Loucy (cell line): ENCODE results near the gene RAD51B.

Experiments used
- H2AFZ ChIP-seq: fragments of 200-600 bp; sonication (generic); 2 replicates; pipeline ENCODE4 v1.6.0; 2016; ENCODE audit warnings: antibody characterized with exemption, mild to moderate bottlenecking, low read length, moderate library complexity
- H3F3A ChIP-seq: fragments of 200-600 bp; 2 replicates; pipeline ENCODE4 v1.6.0; 2016; ENCODE audit warnings: antibody characterized with exemption, low read depth, mild to moderate bottlenecking
- H3K27me3 ChIP-seq: fragments of 200-600 bp; sonication (generic); 2 replicates; pipeline ENCODE4 v1.6.1; 2014; ENCODE audit warnings: low read length, mild to moderate bottlenecking; ENCODE audit not compliant: insufficient read depth, poor library complexity, severe bottlenecking
- H3K36me3 ChIP-seq: fragments of 200-600 bp; sonication (generic); 2 replicates; pipeline ENCODE4 v1.6.1; 2016; ENCODE audit warnings: low read length; ENCODE audit not compliant: insufficient read depth
- H3K4me1 ChIP-seq: fragments of 200-600 bp; sonication (generic); 2 replicates; pipeline ENCODE4 v1.5.1; 2014; ENCODE audit warnings: low read length, mild to moderate bottlenecking; ENCODE audit not compliant: insufficient read depth, poor library complexity, severe bottlenecking
- H3K4me2 ChIP-seq: fragments of 200-600 bp; sonication (generic); 2 replicates; pipeline ENCODE4 v1.6.0; 2014; ENCODE audit warnings: antibody characterized with exemption, low read length, low read depth, mild to moderate bottlenecking; ENCODE audit not compliant: poor library complexity, severe bottlenecking
- H3K4me3 ChIP-seq: fragments of 200-600 bp; sonication (generic); 2 replicates; pipeline ENCODE4 v1.5.1; 2014; ENCODE audit warnings: low read length, mild to moderate bottlenecking, mixed read lengths; ENCODE audit not compliant: poor library complexity, severe bottlenecking
- H3K79me2 ChIP-seq: fragments of 200-600 bp; sonication (generic); 2 replicates; pipeline ENCODE4 v1.6.1; 2014; ENCODE audit warnings: low read length; ENCODE audit not compliant: insufficient read depth
- H3K9ac ChIP-seq: fragments of 200-600 bp; sonication (generic); 2 replicates; pipeline ENCODE4 v1.6.0; 2014; ENCODE audit warnings: mild to moderate bottlenecking, low read depth, low read length, moderate library complexity; ENCODE audit not compliant: poor library complexity, severe bottlenecking
- H3K9me2 ChIP-seq: fragments of 200-600 bp; sonication (generic); replicated peaks from 2 replicates; pipeline ENCODE4 v1.6.1; 2016; ENCODE audit warnings: low read depth, low read length, mixed read lengths
- H3K9me3 ChIP-seq: fragments of 200-600 bp; sonication (generic); 2 replicates; pipeline ENCODE4 v1.6.1; 2014; ENCODE audit warnings: mild to moderate bottlenecking, antibody characterized with exemption, low read length, low read depth; ENCODE audit not compliant: insufficient read depth
- H4K20me1 ChIP-seq: fragments of 200-600 bp; sonication (generic); 2 replicates; pipeline ENCODE4 v1.6.0; 2014; ENCODE audit warnings: antibody characterized with exemption, low read length, mild to moderate bottlenecking; ENCODE audit not compliant: insufficient read depth, poor library complexity, severe bottlenecking
- EZH2phosphoT487 ChIP-seq: fragments of 200-600 bp; IDR thresholded peaks from 2 replicates; pipeline ENCODE4 v1.6.1; 2018; ENCODE audit warnings: antibody characterized with exemption, mild to moderate bottlenecking, moderate library complexity, borderline replicate concordance
- TF ChIP-seq, protein P1 (sequence below): fragments of 200-600 bp; sonication (generic); conservative IDR thresholded peaks from 2 replicates; pipeline ENCODE4 v1.5.1; 2014; ENCODE audit warnings: mild to moderate bottlenecking, antibody characterized with exemption, low read length

Gene RAD51B

GRCh38 chr14:67996235-67996634 is 176.7 kb downstream of the RAD51B start:
- Histone ChIP-seq H3K4me3 (no peak overlapping the region), H3K4me2 (no peak overlapping the region), H3K9me2 (no peaks in the 10 kb centered on the region), H3K9me3 (no peaks in the 10 kb centered on the region), H4K20me1 (no peaks in the 10 kb centered on the region), H3F3A (no peaks in the 10 kb centered on the region), H3K36me3 (no peaks in the 10 kb centered on the region), H2AFZ (no peak overlapping the region), H3K4me1 (no peaks in the 10 kb centered on the region), H3K27me3 (no peaks in the 10 kb centered on the region), H3K9ac (no peak overlapping the region), H3K79me2 (no peaks in the 10 kb centered on the region)
- TF ChIP-seq, protein P1, sequence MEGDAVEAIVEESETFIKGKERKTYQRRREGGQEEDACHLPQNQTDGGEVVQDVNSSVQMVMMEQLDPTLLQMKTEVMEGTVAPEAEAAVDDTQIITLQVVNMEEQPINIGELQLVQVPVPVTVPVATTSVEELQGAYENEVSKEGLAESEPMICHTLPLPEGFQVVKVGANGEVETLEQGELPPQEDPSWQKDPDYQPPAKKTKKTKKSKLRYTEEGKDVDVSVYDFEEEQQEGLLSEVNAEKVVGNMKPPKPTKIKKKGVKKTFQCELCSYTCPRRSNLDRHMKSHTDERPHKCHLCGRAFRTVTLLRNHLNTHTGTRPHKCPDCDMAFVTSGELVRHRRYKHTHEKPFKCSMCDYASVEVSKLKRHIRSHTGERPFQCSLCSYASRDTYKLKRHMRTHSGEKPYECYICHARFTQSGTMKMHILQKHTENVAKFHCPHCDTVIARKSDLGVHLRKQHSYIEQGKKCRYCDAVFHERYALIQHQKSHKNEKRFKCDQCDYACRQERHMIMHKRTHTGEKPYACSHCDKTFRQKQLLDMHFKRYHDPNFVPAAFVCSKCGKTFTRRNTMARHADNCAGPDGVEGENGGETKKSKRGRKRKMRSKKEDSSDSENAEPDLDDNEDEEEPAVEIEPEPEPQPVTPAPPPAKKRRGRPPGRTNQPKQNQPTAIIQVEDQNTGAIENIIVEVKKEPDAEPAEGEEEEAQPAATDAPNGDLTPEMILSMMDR: no peak
- TF ChIP-seq EZH2phosphoT487: no peak

- Histone ChIP-seq H3K79me2 (no peaks in the 10 kb centered on the region), H3K27me3 (no peaks in the 10 kb centered on the region)
These were observed 179.3 kb downstream of the RAD51B start for GRCh38 chr14:67998834-67999233.

DNA sequence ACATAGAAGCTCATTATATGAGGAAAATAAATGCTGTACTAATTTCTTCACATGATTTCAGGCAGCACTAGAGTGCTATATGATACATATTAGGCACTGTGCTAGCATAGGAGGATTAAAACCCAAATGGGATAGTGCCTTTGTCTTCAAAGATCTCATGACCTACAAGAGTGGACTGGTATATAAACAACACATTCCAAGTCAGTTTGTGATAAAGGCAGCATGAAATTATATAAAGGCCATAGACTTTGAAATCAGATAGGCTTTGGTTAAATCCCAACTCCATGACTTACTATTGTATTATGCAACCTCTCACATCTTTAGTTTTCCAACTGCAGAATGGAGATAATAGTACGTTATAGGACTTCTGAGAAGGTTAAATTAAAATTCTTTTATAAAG is 179.7 kb downstream of the RAD51B start:
- H4K20me1 ChIP-seq: no peaks in the 10 kb centered on the region
- TF ChIP-seq, protein P1: no peak
- no peak for TF ChIP-seq EZH2phosphoT487
- H3K4me1 ChIP-seq: no peaks in the 10 kb centered on the region
- no peak overlapping the region for H2AFZ ChIP-seq
- H3K36me3 ChIP-seq: no peaks in the 10 kb centered on the region
- no peak overlapping the region for H3K9ac ChIP-seq
- no peaks in the 10 kb centered on the region for H3K9me3 ChIP-seq
- H3K79me2 ChIP-seq: no peaks in the 10 kb centered on the region
- no peaks in the 10 kb centered on the region for H3K9me2 ChIP-seq
- no peak overlapping the region for H3K4me2 ChIP-seq
- H3K4me3 ChIP-seq: no peak overlapping the region
- no peaks in the 10 kb centered on the region for H3F3A ChIP-seq
- no peaks in the 10 kb centered on the region for H3K27me3 ChIP-seq

More at GRCh38 chr14:67998834-67999233, 179.3 kb downstream of the RAD51B start:
- H3K4me3 ChIP-seq: no peak overlapping the region
- no peak overlapping the region for H3K9ac ChIP-seq
- H3K36me3 ChIP-seq: no peaks in the 10 kb centered on the region
- no peaks in the 10 kb centered on the region for H3K9me2 ChIP-seq
- H3K4me1 ChIP-seq: no peaks in the 10 kb centered on the region
- H3K9me3 ChIP-seq: no peaks in the 10 kb centered on the region
- H3K4me2 ChIP-seq: no peak overlapping the region
- no peaks in the 10 kb centered on the region for H4K20me1 ChIP-seq
- TF ChIP-seq, protein P1: no peak
- TF ChIP-seq EZH2phosphoT487: no peak
- no peak overlapping the region for H2AFZ ChIP-seq
- H3F3A ChIP-seq: no peaks in the 10 kb centered on the region
